Cardiac fibroblast (primary cell): ENCODE data around the gene CNTNAP2.

Experiments used
- DNase-seq, 2 donors: peaks; one replicate each; pipeline versions ENCODE4 v3.0.0 to v3.0.0-alpha.2; 2010; ENCODE audit warnings: low read depth in 2 of 2
- H3K4me3 ChIP-seq, 2 donors: replicated peaks in 1 of 2; 1 replicate in 1 of 2; 2 replicates in 1 of 2; pipeline ENCODE4 v1.5.1; 2011; ENCODE audit warnings: low read depth in 2 of 2, low read length in 2 of 2, mild to moderate bottlenecking in 2 of 2, moderate library complexity in 1 of 2
- TF ChIP-seq, protein P1 (sequence below): IDR thresholded peaks from one replicate; pipeline ENCODE4 v1.5.1; 2011; ENCODE audit warnings: low read depth, mild to moderate bottlenecking, low read length, inconsistent platforms

Gene CNTNAP2

DNA sequence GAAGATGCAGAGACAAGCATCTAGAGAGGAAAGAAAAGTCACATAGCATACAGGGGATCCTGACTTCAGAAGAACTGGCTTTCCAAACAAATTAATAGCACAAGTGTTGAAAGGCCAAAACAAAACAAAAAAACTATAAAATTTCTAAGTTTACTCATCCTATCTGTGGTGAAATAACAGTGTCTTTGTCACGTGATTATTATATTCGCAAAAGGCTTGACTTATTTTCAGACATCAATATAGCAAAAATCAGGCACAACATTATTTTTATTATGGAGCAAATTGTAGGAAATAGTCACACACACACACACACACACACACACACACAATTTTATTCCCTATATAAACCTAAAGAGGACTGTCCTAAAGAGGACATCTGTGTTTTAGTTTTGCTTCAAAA, 272.3 kb downstream of the CNTNAP2 start:
- no peak for DNase-seq
- TF ChIP-seq, protein P1, sequence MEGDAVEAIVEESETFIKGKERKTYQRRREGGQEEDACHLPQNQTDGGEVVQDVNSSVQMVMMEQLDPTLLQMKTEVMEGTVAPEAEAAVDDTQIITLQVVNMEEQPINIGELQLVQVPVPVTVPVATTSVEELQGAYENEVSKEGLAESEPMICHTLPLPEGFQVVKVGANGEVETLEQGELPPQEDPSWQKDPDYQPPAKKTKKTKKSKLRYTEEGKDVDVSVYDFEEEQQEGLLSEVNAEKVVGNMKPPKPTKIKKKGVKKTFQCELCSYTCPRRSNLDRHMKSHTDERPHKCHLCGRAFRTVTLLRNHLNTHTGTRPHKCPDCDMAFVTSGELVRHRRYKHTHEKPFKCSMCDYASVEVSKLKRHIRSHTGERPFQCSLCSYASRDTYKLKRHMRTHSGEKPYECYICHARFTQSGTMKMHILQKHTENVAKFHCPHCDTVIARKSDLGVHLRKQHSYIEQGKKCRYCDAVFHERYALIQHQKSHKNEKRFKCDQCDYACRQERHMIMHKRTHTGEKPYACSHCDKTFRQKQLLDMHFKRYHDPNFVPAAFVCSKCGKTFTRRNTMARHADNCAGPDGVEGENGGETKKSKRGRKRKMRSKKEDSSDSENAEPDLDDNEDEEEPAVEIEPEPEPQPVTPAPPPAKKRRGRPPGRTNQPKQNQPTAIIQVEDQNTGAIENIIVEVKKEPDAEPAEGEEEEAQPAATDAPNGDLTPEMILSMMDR = no peak
- H3K4me3 ChIP-seq = no peak overlapping the region

DNA sequence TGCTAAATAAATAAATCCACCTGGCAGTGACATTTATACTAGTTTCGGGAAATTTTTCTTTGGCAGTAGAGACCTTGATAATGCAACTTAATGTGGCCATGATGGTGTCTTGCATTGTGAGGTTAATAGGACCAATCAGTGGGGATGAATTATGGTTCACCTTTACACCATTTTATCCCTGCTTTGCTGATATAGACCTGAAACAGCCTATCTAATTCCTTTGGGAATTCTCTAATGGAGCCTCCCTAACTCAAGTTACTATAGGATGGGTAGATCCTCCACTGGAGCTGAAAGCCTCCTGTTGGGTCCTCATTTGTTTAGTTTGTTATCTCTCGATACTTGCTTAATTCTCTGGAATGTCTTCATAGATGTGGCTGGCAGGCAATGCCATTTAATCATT, 276.7 kb downstream of the CNTNAP2 start:
- H3K4me3 ChIP-seq = no peak overlapping the region
- TF ChIP-seq, protein P1 = no peak
- DNase-seq = no peak

DNA sequence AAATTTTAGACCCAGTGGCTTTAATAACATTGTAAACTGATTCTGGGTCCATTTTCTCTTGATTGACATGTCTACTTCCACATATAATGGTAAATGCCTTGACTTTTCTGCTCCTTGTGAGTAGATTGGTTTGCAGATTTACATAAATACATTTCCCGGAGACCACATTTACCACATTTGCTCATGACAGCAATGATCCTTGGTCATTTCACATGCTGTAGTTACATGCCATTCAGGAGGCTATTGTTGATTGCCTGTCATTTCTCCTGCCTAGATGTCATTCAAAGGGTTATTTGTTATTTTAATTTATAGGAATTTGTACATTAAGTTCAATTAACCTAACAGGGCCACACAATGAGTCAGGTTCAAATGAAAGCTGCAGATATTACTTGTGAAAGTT, 280.5 kb downstream of the CNTNAP2 start:
- no peak for DNase-seq
- no peak overlapping the region for H3K4me3 ChIP-seq
- TF ChIP-seq, protein P1 = no peak

DNA sequence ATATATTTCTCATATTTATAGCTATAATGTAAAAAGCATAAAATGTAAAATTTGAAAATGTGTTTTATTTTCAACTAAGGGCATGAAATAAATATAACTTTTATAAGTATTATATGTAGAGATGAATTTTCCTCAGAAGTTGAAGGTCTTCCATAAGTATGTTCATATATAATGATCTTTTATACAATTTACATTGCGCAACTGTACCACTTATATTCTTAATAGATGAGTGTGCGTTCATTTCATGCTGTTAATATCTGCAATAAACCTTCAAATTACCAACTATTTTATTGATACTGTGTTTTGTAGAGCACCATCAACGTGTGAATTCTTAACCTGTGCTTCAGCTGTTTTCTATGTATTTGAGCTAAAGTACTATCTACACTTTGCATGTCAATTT, 285.3 kb downstream of the CNTNAP2 start:
- no peak for DNase-seq
- TF ChIP-seq, protein P1 = no peak
- H3K4me3 ChIP-seq = no peak overlapping the region

DNA sequence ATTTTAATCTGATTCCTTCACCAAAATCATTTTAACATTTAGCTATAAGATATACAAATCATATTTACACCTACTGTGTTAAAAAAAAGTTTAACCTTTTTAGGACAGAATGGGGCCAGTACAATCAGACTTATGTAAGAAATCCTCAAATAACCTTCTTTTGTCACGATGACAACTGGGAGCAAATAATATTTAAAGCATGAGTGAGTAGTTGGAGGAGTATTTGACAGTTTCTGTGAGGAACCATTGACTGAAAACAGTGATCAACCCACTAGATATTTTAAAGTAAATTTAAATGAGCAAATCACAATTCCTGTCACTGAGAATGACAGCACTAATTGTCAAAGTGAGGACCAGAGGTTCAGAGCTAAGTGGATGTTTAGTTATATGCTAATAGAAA, 289.1 kb downstream of the CNTNAP2 start:
- no peak for DNase-seq
- H3K4me3 ChIP-seq = no peak overlapping the region
- TF ChIP-seq, protein P1 = no peak

DNA sequence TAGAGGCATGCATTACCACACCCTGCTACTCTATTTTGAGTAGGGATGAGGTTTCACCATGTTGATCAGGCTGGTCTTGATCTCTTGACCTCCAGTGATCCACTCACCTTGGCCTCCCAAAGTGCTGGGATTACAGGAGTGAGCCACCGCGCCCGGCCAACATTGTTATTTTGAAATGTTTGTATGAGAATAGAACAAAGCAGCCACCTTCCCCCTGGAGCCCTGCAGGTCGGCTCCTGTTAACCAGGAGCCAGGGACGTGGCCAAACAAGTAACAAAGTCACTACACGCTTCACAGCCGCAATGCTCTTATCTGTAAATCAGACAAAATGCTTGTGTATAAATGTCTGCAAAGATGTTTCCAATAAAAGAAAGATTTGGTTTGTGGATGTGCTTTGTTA, 295.4 kb downstream of the CNTNAP2 start:
- TF ChIP-seq, protein P1 = no peak
- DNase-seq = no peak
- H3K4me3 ChIP-seq = no peak overlapping the region

DNA sequence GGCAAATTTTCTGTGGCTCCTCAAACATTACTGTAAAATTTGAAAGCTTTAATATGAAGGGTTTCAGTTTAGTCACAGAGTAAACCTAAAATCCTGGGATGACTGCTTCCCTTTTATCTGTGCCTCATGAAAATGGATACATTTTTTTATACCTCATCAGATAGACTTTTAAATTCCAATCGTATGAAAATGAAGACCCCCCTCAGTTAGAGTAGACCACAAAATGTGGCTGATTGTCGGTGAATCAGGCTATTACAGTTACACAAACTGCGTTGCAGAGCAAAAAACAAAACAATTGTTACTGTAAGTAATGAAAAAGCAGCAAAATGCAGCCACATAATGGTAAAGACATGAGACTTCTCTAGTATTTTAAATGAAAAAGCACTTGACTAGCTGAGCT, 296.2 kb downstream of the CNTNAP2 start:
- TF ChIP-seq, protein P1 = no peak
- no peak overlapping the region for H3K4me3 ChIP-seq
- no peak for DNase-seq
